Measurements from ENCODE around the gene DCST2. TPM values are rescaled to one million over a fixed set of nuclear protein-coding genes. Genes with fewer than 3 reads are reported as not detected.

Gene DCST2
- total RNA-seq, 2 donors from 2014 or later, result 0.33 to 1.8 TPM

- Histone ChIP-seq H3K4me3 (no peak overlapping the region), H3K27ac (peak overlapping the region; percentile 96 to 99 (median 98)), H3K27me3 (no peaks in the 10 kb centered on the region), H3K9me3 (no peaks in the 10 kb centered on the region), H3K36me3 (replicated peaks in 1 of 2; ENCODE audit: insufficient read depth in 1 of 2, low read depth in 2 of 2) (peaks cover 5 to 9% of the 10 kb centered on the region in 2 donors), H3K4me1 (peaks cover 53% of the 10 kb centered on the region)
- DNase-seq (peak in 1 of 4 donors; percentile 30), ATAC-seq (no peak)
- WGBS, 2 donors, result 43 to 61% methylated on average over 3 of the region's 3 CpGs
- TF ChIP-seq, protein P1, sequence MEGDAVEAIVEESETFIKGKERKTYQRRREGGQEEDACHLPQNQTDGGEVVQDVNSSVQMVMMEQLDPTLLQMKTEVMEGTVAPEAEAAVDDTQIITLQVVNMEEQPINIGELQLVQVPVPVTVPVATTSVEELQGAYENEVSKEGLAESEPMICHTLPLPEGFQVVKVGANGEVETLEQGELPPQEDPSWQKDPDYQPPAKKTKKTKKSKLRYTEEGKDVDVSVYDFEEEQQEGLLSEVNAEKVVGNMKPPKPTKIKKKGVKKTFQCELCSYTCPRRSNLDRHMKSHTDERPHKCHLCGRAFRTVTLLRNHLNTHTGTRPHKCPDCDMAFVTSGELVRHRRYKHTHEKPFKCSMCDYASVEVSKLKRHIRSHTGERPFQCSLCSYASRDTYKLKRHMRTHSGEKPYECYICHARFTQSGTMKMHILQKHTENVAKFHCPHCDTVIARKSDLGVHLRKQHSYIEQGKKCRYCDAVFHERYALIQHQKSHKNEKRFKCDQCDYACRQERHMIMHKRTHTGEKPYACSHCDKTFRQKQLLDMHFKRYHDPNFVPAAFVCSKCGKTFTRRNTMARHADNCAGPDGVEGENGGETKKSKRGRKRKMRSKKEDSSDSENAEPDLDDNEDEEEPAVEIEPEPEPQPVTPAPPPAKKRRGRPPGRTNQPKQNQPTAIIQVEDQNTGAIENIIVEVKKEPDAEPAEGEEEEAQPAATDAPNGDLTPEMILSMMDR (IDR thresholded peaks at IDR 0.05), result no peak
- no peak for TF ChIP-seq POLR2A (IDR thresholded peaks at IDR 0.05)
- intact Hi-C loops (cut with DNase I), result no loop called here
These were observed 61.4 kb downstream of the DCST2 start for GRCh38 chr1:154972213-154972516.

GRCh38 chr1:154971341-154971998 is 62.1 kb downstream of the DCST2 start:
- Histone ChIP-seq H3K4me3 (no peak overlapping the region), H3K27ac (peak overlapping the region; percentile 70 to 98 (median 96)), H3K4me1 (peaks cover 51% of the 10 kb centered on the region), H3K9me3 (no peaks in the 10 kb centered on the region), H3K36me3 (replicated peaks in 1 of 2; ENCODE audit: insufficient read depth in 1 of 2, low read depth in 2 of 2) (peaks cover 7 to 12% of the 10 kb centered on the region in 2 donors), H3K27me3 (no peaks in the 10 kb centered on the region)
- intact Hi-C loops (cut with DNase I), result no loop called here
- ATAC-seq, result no peak
- DNase-seq, result peak in 3 of 4 donors; percentile 41 to 61 (median 55)
- 23 to 32% methylated on average over 10 of the region's 10 CpGs for WGBS, 2 donors
- TF ChIP-seq POLR2A (IDR thresholded peaks at IDR 0.05), result no peak
- TF ChIP-seq, protein P1 (IDR thresholded peaks at IDR 0.05), result no peak

DNA sequence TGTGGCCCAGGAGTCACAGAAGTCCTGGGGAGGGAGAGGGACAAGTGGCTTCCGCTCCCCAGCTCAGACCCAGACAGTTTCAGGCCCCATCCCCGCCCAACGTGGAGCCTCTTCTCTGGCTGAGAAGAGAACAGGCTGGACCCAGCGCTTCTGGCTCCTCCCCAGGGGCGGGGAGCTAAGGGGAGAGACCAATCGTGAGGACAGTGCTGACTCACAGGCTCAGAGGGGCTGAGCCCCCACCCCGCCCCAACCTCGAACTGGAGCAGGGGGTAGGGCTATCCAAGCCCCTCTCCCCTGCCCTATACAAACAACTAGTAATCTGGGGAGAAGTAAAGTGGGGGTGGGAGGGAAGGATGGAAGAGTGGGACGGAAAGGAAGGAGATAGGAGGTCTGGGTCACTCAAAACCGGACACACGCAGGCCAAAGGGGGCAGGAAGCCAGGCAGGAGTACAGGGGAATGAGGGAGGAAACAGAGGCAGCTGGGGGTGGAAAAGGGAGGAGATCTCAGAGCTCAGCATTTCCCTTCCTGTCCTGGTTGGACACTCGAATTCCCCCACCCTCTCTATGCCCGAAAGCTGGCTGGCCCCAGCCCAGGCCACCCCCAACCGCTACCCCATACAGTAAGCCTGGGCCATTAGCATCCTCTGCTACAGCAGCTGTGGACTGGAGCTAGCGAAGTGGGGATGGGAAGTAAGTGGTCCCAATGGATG is 62.8 kb downstream of the DCST2 start, which contains the start of gene SHC1:
SHC1 (minus strand) TSS at position 117 of the 710 bp plus-strand sequence. CDS start 221 bp downstream, outside the sequence.
- ATAC-seq, result no peak
- peak within 1 kb of the TSS; percentile 70 to 98 (median 96) for H3K27ac ChIP-seq
- H3K36me3 ChIP-seq (replicated peaks in 1 of 2; ENCODE audit: insufficient read depth in 1 of 2, low read depth in 2 of 2), result peaks cover 7 to 15% of the 10 kb centered on the region in 2 donors
- intact Hi-C loops (cut with DNase I), result no loop called here
- whole genome bisulfite sequencing, 2 donors, result 41 to 45% methylated on average over 8 to 15 of the region's 15 CpGs
- no peaks in the 10 kb centered on the region for H3K27me3 ChIP-seq
- TF ChIP-seq, protein P1 (IDR thresholded peaks at IDR 0.05), result no peak
- TF ChIP-seq POLR2A (IDR thresholded peaks at IDR 0.05), result peak in 2 of 3 donors; percentile 3 to 60
- H3K4me1 ChIP-seq, result peaks cover 44% of the 10 kb centered on the region
- no peaks in the 10 kb centered on the region for H3K9me3 ChIP-seq
- DNase-seq, result peak; percentile 68 to 83 (median 74)
- no peak within 1 kb of the TSS for H3K4me3 ChIP-seq

DNA sequence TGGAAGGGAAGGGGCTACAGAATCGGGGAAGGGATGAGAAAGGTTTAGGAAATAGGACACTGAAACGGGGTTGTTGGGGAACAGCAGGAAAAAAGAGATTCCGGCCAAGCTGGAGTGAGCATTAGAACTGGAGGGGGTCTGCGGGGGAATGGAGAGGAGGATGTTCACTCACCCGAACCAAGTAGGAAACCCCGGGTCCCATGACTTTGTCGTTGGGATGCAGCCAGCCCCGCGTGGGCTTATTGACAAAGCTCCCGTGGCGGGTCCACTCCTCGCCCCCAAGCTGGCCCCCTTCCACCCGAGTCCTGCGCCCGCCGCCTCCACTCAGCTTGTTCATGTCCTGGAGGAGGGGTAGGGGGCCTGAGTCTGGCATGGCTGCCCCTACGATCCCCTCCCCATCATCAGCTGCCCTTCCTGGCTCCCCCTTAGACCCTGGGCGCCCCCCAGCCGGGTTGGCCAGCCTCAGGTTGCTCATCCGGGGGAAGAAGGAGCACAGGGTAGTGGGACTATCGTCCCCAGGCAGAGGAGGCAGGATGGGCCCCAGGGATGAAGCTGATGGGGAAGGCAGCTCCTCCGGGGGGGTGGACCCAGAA is 63.6 kb downstream of the DCST2 start:
- WGBS, 2 donors, result 44 to 47% methylated on average over 21 to 22 of the region's 22 CpGs
- H3K36me3 ChIP-seq (replicated peaks in 1 of 2; ENCODE audit: insufficient read depth in 1 of 2, low read depth in 2 of 2), result peaks cover 7 to 22% of the 10 kb centered on the region in 2 donors
- H3K27ac ChIP-seq, result peak overlapping the region in 3 of 4 donors; percentile 96 to 98 (median 97)
- H3K9me3 ChIP-seq, result no peaks in the 10 kb centered on the region
- no peak for ATAC-seq
- no peak overlapping the region for H3K4me3 ChIP-seq
- no peak for TF ChIP-seq POLR2A (IDR thresholded peaks at IDR 0.05)
- TF ChIP-seq, protein P1 (IDR thresholded peaks at IDR 0.05), result no peak
- H3K27me3 ChIP-seq, result no peaks in the 10 kb centered on the region
- no peak for DNase-seq
- intact Hi-C loops (cut with DNase I), result no loop called here
- H3K4me1 ChIP-seq, result peaks cover 42% of the 10 kb centered on the region

Data from body of pancreas (tissue), 4 donors.